ENCODE measurements around the gene CLDN14. TPM values are rescaled to one million over a fixed set of nuclear protein-coding genes. Genes with fewer than 3 reads are reported as not detected.

CLDN14 gene
- total RNA-seq, 1 experiment from 2014 or later = not detected

DNA sequence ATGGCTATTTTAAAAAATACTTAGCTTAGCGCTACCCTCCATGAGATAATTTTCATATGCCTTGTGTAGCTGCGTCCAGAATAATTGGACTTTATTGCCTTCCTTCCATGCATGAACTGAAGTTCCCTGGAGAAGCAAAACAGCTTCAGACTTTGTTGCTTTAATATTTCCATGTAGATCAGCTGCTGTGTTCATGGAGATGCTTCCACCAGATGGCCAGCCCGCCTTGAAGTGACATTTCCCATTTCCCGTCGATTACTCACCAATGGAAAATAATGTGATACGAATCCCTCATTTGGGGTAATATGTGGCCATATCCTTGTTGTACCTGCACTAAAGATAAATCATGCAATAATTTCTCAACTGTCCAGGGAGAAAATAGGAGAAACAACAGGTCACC, 47.4 kb upstream of the CLDN14 start:
- CTCF ChIA-PET = no interaction called here
- in situ Hi-C loops (cut with HindIII; ENCODE audit: low pct_unique_long_range_greater_than_20kb, low sequenced_read_pairs) = no loop called here

DNA sequence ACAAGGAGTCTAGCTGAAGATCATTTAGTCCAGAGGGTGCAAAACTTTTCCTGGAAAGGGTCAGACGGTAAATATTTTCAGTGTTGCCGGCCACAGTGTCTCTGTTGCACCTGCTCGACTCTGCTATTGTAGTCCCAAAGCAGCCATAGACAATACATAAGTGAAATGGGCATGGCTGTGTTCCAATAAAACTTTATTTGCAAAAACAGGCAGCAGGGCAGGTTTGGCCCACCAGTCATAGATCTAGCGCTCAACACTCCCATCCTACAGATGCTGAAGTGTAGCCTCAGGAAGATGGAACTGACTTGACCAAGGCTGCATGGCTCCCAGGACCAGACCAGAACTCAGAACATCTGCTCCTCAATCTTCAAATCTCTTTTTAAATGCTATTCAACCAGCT, 46.2 kb upstream of the CLDN14 start:
- intact Hi-C loops (cut with micrococcal nuclease; ENCODE audit: unreplicated experiment) = loop anchor here (10.0 kb wide), 1 partner anchor 49 kb away; no protein-coding TSS in a partner anchor
- in situ Hi-C loops (cut with HindIII; ENCODE audit: low pct_unique_long_range_greater_than_20kb, low sequenced_read_pairs) = no loop called here

More for the DNA sequence above, 47.4 kb upstream of the CLDN14 start:
- TF ChIP-seq, protein P1, sequence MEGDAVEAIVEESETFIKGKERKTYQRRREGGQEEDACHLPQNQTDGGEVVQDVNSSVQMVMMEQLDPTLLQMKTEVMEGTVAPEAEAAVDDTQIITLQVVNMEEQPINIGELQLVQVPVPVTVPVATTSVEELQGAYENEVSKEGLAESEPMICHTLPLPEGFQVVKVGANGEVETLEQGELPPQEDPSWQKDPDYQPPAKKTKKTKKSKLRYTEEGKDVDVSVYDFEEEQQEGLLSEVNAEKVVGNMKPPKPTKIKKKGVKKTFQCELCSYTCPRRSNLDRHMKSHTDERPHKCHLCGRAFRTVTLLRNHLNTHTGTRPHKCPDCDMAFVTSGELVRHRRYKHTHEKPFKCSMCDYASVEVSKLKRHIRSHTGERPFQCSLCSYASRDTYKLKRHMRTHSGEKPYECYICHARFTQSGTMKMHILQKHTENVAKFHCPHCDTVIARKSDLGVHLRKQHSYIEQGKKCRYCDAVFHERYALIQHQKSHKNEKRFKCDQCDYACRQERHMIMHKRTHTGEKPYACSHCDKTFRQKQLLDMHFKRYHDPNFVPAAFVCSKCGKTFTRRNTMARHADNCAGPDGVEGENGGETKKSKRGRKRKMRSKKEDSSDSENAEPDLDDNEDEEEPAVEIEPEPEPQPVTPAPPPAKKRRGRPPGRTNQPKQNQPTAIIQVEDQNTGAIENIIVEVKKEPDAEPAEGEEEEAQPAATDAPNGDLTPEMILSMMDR (IDR thresholded peaks at IDR 0.05) = no peak
- TF ChIP-seq SIN3A (IDR thresholded peaks at IDR 0.05; ENCODE audit: borderline replicate concordance, insufficient read depth, low read depth, low read length) = no peak
- no peak for TF ChIP-seq TCF7L2 (IDR thresholded peaks at IDR 0.05; ENCODE audit: low read depth, low read length)
- TF ChIP-seq POLR2AphosphoS5 (IDR thresholded peaks at IDR 0.05; ENCODE audit: low read depth, low read length) = no peak
- TF ChIP-seq, protein P2, sequence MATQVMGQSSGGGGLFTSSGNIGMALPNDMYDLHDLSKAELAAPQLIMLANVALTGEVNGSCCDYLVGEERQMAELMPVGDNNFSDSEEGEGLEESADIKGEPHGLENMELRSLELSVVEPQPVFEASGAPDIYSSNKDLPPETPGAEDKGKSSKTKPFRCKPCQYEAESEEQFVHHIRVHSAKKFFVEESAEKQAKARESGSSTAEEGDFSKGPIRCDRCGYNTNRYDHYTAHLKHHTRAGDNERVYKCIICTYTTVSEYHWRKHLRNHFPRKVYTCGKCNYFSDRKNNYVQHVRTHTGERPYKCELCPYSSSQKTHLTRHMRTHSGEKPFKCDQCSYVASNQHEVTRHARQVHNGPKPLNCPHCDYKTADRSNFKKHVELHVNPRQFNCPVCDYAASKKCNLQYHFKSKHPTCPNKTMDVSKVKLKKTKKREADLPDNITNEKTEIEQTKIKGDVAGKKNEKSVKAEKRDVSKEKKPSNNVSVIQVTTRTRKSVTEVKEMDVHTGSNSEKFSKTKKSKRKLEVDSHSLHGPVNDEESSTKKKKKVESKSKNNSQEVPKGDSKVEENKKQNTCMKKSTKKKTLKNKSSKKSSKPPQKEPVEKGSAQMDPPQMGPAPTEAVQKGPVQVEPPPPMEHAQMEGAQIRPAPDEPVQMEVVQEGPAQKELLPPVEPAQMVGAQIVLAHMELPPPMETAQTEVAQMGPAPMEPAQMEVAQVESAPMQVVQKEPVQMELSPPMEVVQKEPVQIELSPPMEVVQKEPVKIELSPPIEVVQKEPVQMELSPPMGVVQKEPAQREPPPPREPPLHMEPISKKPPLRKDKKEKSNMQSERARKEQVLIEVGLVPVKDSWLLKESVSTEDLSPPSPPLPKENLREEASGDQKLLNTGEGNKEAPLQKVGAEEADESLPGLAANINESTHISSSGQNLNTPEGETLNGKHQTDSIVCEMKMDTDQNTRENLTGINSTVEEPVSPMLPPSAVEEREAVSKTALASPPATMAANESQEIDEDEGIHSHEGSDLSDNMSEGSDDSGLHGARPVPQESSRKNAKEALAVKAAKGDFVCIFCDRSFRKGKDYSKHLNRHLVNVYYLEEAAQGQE (IDR thresholded peaks at IDR 0.05; ENCODE audit: insufficient read depth in 1 of 2, low read depth in 2 of 2, low read length in 1 of 2) = no peak
- H3K27me3 ChIP-seq (ENCODE audit: control insufficient read depth, insufficient read depth, low read length) = no peaks in the 10 kb centered on the region
- no peaks in the 10 kb centered on the region for H3K4me1 ChIP-seq (ENCODE audit: control insufficient read depth, insufficient read depth, low read length)
- no peaks in the 10 kb centered on the region for H3K9me3 ChIP-seq (ENCODE audit: control insufficient read depth, insufficient read depth, low read depth, low read length)
- H3K27ac ChIP-seq (ENCODE audit: low read length) = no peak overlapping the region
- intact Hi-C loops (cut with micrococcal nuclease; ENCODE audit: unreplicated experiment) = loop anchor here (10.0 kb wide), 1 partner anchor 47 kb away; no protein-coding TSS in a partner anchor
- DNase-seq (ENCODE audit: low read depth, low spot score) = no peak
- no TSS peak for BruUV-seq (replicated peaks)
- POLR2A ChIA-PET = no interaction called here
- no peak overlapping the region for H3K4me3 ChIP-seq (ENCODE audit: low read depth in 2 of 2, low read length in 2 of 2)
- no peaks in the 10 kb centered on the region for H3K36me3 ChIP-seq (ENCODE audit: control insufficient read depth, insufficient read depth, low read length)
- no peak for ATAC-seq

More for the DNA sequence above, 46.2 kb upstream of the CLDN14 start:
- Histone ChIP-seq H3K27ac (ENCODE audit: low read length) (no peak overlapping the region), H3K36me3 (ENCODE audit: control insufficient read depth, insufficient read depth, low read length) (no peaks in the 10 kb centered on the region), H3K4me1 (ENCODE audit: control insufficient read depth, insufficient read depth, low read length) (no peaks in the 10 kb centered on the region), H3K4me3 (ENCODE audit: low read depth in 2 of 2, low read length in 2 of 2) (no peak overlapping the region), H3K27me3 (ENCODE audit: control insufficient read depth, insufficient read depth, low read length) (no peaks in the 10 kb centered on the region), H3K9me3 (ENCODE audit: control insufficient read depth, insufficient read depth, low read depth, low read length) (no peaks in the 10 kb centered on the region)
- no peak for DNase-seq (ENCODE audit: low read depth, low spot score)
- TF ChIP-seq SIN3A (IDR thresholded peaks at IDR 0.05; ENCODE audit: borderline replicate concordance, insufficient read depth, low read depth, low read length) (no peak), POLR2AphosphoS5 (IDR thresholded peaks at IDR 0.05; ENCODE audit: low read depth, low read length) (no peak), TCF7L2 (IDR thresholded peaks at IDR 0.05; ENCODE audit: low read depth, low read length) (no peak)
- TF ChIP-seq, protein P1 (IDR thresholded peaks at IDR 0.05) = no peak
- TF ChIP-seq, protein P2 (IDR thresholded peaks at IDR 0.05; ENCODE audit: insufficient read depth in 1 of 2, low read depth in 2 of 2, low read length in 1 of 2) = no peak
- ChIA-PET CTCF (no interaction called here), POLR2A (no interaction called here)
- ATAC-seq = no peak
- BruUV-seq (replicated peaks) = no TSS peak
